Mammary epithelial cell (primary cell): ENCODE measurements around the gene AAR2.

ENCODE experiments used
- EZH2 ChIP-seq: IDR thresholded peaks from 2 replicates; pipeline ENCODE4 v1.6.1; 2012; ENCODE audit warnings: low read length, inconsistent platforms, borderline replicate concordance
- TF ChIP-seq, protein P1 (sequence below), 2 donors: IDR thresholded peaks in 1 of 2; conservative IDR thresholded peaks in 1 of 2; 2 replicates each; pipeline ENCODE4 v1.5.1; 2011 to 2012; ENCODE audit warnings: inconsistent platforms in 2 of 2, low read length in 2 of 2, mild to moderate bottlenecking in 2 of 2, control low read depth in 1 of 2, low read depth in 1 of 2; ENCODE audit not compliant: insufficient read depth in 1 of 2; ENCODE audit errors: extremely low read depth in 1 of 2

DNA sequence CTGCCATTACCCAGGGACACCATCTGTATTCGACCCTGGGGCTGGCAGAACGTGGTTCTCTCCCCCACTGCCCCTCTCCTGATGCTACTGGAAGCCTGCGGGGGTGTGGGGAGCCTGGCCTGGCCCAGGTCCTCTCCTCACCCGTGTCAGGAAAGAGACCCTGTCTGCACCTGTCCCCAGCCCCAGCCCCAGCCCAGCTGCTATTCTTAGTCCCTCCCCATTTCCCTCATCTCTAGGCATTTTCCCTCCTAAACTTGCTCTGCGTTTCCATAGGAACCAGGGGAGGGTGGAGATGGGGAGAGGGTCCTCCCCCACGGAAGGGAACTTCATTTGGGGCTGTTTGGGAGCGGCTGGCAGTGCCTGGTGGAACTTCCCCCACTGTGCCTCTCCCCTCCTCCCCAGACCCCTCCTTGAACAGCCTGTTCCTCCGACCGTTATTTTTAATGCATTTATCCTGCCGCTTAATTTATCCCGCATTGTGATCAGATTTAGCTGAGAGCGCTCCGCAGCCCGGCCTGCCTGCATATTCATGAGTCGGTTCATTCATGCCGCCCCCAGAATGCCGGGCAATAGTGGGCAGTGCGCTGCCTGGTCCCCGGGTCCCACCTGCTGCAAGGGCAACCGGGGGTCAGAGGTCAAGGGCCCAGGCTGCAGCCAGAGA, 38.0 kb downstream of the AAR2 start:
- TF ChIP-seq, protein P1, sequence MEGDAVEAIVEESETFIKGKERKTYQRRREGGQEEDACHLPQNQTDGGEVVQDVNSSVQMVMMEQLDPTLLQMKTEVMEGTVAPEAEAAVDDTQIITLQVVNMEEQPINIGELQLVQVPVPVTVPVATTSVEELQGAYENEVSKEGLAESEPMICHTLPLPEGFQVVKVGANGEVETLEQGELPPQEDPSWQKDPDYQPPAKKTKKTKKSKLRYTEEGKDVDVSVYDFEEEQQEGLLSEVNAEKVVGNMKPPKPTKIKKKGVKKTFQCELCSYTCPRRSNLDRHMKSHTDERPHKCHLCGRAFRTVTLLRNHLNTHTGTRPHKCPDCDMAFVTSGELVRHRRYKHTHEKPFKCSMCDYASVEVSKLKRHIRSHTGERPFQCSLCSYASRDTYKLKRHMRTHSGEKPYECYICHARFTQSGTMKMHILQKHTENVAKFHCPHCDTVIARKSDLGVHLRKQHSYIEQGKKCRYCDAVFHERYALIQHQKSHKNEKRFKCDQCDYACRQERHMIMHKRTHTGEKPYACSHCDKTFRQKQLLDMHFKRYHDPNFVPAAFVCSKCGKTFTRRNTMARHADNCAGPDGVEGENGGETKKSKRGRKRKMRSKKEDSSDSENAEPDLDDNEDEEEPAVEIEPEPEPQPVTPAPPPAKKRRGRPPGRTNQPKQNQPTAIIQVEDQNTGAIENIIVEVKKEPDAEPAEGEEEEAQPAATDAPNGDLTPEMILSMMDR (conservative IDR thresholded peaks at IDR 0.05 in 1 of 2, IDR thresholded peaks at IDR 0.05 in 1 of 2; ENCODE audit: extremely low read depth in 1 of 2, insufficient read depth in 1 of 2, low read depth in 1 of 2, low read length in 2 of 2): no peak
- TF ChIP-seq EZH2: no peak
